Osteocyte (in vitro differentiated cells): ENCODE results near the gene UPK3A. TPM values are rescaled to one million over a fixed set of nuclear protein-coding genes. Genes with fewer than 3 reads are reported as not detected.

ENCODE experiments used
- DNase-seq: peaks from one replicate; pipeline ENCODE4 v3.0.0; 2021; ENCODE audit warnings: mixed read lengths; ENCODE audit not compliant: unreplicated experiment; ENCODE audit errors: extremely low spot score
- H3K27ac Mint-ChIP-seq: one replicate; pipeline ENCODE4 v1.8.0; 2021; ENCODE audit warnings: mild to moderate bottlenecking, mixed read lengths; ENCODE audit not compliant: unreplicated experiment
- H3K27me3 Mint-ChIP-seq: one replicate; pipeline ENCODE4 v1.8.0; 2021; ENCODE audit warnings: mixed read lengths; ENCODE audit not compliant: unreplicated experiment
- H3K36me3 Mint-ChIP-seq: one replicate; pipeline ENCODE4 v1.8.0; 2021; ENCODE audit warnings: mixed read lengths; ENCODE audit not compliant: unreplicated experiment
- H3K4me1 Mint-ChIP-seq: one replicate; pipeline ENCODE4 v1.8.0; 2021; ENCODE audit warnings: mixed read lengths; ENCODE audit not compliant: unreplicated experiment
- H3K4me3 Mint-ChIP-seq: one replicate; pipeline ENCODE4 v1.8.0; 2021; ENCODE audit warnings: mild to moderate bottlenecking, moderate library complexity, mixed read lengths; ENCODE audit not compliant: unreplicated experiment
- H3K9me3 Mint-ChIP-seq: one replicate; pipeline ENCODE4 v1.8.0; 2021; ENCODE audit warnings: mixed read lengths; ENCODE audit not compliant: unreplicated experiment
- total RNA-seq: library from RNA; stranded (reverse); gene quantifications from 2 replicates; pipeline ENCODE4 v1.2.1, GENCODE V29; 2021
- TF ChIP-seq, protein P1 (sequence below): fragments of 200-600 bp; sonication (generic); IDR thresholded peaks from 2 replicates; pipeline ENCODE4 v1.5.0; 2021; ENCODE audit warnings: antibody characterized with exemption, mild to moderate bottlenecking, moderate library complexity

UPK3A gene
- total RNA-seq, 1 donor from 2014 or later, result not detected

DNA sequence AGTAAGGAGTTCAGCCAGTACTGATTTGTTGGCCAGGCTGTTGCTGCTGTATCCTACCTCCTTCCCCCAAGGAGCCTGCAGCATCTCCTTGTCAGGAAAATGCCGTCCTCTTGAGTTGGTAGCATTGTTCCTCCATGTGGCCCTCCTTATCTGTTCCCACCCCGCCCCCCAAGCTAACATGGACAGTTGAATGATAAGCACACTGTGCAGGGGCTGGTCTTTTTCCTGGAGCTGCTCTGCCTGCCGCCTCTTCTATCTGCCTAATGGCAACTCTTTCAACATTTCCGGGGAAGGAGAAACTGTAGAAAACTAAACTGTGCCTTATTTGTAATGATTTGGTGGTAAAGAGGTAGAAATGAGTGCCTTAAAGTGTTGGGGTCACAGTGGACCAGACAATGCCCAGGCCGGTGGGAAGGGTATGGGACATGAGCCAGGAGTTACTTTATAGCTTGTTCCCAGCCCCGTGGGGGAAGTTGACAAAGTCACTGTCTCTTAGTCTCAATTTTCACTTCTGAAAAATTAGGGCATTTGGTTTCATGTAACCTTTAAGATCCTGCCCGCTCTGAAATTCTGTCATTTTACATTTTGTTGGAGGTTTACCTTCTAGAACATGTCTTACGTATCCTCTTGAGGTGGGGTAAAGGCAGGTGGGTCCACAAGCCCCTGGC is 29.4 kb downstream of the UPK3A start:
- Mint-ChIP-seq H3K4me1 (peaks cover 39% of the 10 kb centered on the region), H3K9me3 (no peaks in the 10 kb centered on the region), H3K36me3 (no peaks in the 10 kb centered on the region), H3K4me3 (no peak overlapping the region), H3K27me3 (no peaks in the 10 kb centered on the region), H3K27ac (no peak overlapping the region)
- TF ChIP-seq, protein P1, sequence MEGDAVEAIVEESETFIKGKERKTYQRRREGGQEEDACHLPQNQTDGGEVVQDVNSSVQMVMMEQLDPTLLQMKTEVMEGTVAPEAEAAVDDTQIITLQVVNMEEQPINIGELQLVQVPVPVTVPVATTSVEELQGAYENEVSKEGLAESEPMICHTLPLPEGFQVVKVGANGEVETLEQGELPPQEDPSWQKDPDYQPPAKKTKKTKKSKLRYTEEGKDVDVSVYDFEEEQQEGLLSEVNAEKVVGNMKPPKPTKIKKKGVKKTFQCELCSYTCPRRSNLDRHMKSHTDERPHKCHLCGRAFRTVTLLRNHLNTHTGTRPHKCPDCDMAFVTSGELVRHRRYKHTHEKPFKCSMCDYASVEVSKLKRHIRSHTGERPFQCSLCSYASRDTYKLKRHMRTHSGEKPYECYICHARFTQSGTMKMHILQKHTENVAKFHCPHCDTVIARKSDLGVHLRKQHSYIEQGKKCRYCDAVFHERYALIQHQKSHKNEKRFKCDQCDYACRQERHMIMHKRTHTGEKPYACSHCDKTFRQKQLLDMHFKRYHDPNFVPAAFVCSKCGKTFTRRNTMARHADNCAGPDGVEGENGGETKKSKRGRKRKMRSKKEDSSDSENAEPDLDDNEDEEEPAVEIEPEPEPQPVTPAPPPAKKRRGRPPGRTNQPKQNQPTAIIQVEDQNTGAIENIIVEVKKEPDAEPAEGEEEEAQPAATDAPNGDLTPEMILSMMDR, result no peak
- no peak for DNase-seq

DNA sequence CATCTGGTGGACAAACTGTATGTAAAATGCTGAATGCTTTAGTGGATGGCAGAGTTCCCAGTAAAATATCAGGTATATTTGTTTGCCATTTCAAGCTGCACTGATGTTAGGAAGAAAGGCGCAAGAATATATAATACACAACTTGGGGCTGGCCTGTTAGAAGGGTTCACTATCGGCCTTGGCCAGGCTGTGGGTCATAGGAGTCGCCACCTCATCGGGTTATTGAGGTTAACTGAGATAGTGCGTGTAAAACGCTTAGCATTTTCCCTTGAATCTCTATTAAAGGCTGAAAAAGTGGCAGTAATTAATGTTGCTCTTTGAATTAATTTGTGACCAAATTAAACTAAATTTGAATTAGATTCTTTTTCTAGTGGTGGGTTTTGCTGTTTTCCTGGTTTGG is 30.0 kb downstream of the UPK3A start:
- Mint-ChIP-seq H3K4me3 (no peak overlapping the region), H3K27me3 (no peaks in the 10 kb centered on the region)

DNA sequence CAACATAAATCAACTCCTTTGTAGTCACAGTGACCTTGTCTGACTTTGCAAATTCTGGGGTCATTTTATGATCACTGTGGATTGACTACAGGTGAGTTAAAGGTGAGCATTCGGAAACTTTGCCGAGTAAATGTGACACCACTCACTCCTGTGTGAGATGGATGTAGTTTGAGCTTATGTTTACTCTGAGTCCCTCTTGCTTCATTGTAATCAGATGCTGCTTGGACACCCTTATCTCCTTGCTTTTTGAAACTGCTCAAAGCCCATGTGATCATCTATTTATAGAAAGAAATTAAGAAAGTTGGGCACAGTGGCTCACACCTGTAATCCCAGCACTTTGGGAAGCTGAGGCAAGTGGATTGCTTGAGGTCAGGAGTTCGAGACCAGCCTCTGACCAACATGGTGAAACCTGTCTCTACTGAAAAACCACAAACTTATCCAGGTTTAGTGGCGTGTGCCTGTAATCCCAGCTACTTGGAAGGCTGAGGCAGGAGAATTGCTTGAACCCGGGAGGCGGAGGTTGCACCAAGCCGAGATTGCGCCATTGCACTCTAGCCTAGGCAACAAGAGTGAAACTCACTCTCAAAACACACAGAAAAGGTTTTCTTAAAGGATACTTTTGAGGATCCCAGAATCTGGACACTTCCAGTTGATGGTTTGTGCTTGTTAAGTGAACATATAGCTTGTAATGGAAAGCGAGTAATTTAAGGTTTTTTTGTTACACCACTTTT is 32.2 kb downstream of the UPK3A start:
- Mint-ChIP-seq H3K4me3 (no peak overlapping the region), H3K27ac (peak overlapping the region; percentile 97)

More for the DNA sequence above, 30.0 kb downstream of the UPK3A start:
- Mint-ChIP-seq H3K9me3 (no peaks in the 10 kb centered on the region), H3K4me1 (peaks cover 42% of the 10 kb centered on the region), H3K36me3 (no peaks in the 10 kb centered on the region), H3K27ac (no peak overlapping the region)
- TF ChIP-seq, protein P1, result no peak
- no peak for DNase-seq

DNA sequence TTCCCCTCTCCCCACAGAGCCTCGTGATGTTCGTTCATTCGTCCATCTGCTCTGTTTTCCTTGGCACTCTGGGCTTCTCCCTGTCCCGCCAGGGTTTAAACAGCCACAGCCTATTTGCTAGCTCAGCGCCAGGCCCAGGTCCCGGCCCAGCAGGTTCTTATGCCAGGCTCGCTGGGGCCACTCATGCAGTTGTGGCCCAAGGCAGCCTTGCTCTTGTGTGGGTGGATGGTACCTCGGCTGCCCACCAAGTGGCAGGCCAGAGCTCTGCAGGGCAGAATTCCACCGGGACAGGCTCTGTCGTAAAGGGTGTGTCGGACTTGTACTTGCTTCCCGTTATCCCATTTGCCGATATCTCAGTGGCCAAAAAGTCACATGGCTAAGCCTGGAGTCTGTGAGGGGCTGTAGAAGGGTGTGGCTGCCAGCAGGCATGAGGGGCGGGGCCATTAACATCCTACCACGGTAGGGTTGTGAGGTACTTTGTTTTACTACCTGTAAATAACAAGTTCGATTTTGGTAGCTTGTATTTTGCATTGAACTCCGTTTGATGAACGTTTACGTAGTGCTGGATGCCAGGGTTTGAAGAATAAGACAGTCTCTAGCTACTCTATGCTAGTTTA is 32.9 kb downstream of the UPK3A start:
- peaks cover 36% of the 10 kb centered on the region for H3K4me1 Mint-ChIP-seq
- peaks cover 1% of the 10 kb centered on the region for H3K36me3 Mint-ChIP-seq
- H3K4me3 Mint-ChIP-seq, result no peak overlapping the region
- peak overlapping the region; percentile 97 for H3K27ac Mint-ChIP-seq
- TF ChIP-seq, protein P1, result peak; percentile 37
- H3K27me3 Mint-ChIP-seq, result no peaks in the 10 kb centered on the region
- DNase-seq, result no peak
- H3K9me3 Mint-ChIP-seq, result no peaks in the 10 kb centered on the region

More for the DNA sequence above, 32.2 kb downstream of the UPK3A start:
- DNase-seq, result no peak
- Mint-ChIP-seq H3K36me3 (no peaks in the 10 kb centered on the region), H3K4me1 (peaks cover 36% of the 10 kb centered on the region), H3K9me3 (no peaks in the 10 kb centered on the region), H3K27me3 (no peaks in the 10 kb centered on the region)
- TF ChIP-seq, protein P1, result no peak

DNA sequence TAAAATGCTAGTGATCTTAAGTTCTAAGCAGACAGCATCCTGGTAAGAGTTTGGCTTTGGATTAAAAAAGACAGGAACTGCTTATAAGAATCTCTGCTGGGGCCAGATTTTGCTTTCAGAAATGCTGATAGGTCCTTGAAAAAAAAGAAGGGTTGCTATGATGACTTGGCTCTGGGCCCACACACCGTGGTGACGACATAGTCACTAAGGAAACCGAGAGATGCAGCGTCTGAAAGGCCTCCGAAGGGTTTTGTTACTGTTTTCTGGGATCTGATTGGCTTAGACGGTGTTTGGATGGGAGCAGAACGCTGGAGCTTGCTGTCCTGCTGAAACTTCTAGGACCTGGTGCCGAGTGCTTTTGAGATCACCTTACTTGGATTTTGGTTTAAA is 33.4 kb downstream of the UPK3A start:
- DNase-seq, result no peak
- peaks cover 4% of the 10 kb centered on the region for H3K36me3 Mint-ChIP-seq
- no peaks in the 10 kb centered on the region for H3K27me3 Mint-ChIP-seq
- peak overlapping the region; percentile 97 for H3K27ac Mint-ChIP-seq
- peak overlapping the region; percentile 20 for H3K4me3 Mint-ChIP-seq
- peaks cover 36% of the 10 kb centered on the region for H3K4me1 Mint-ChIP-seq
- H3K9me3 Mint-ChIP-seq, result no peaks in the 10 kb centered on the region
- TF ChIP-seq, protein P1, result no peak
